ENCODE data around the gene WWP2.

WWP2 gene

DNA sequence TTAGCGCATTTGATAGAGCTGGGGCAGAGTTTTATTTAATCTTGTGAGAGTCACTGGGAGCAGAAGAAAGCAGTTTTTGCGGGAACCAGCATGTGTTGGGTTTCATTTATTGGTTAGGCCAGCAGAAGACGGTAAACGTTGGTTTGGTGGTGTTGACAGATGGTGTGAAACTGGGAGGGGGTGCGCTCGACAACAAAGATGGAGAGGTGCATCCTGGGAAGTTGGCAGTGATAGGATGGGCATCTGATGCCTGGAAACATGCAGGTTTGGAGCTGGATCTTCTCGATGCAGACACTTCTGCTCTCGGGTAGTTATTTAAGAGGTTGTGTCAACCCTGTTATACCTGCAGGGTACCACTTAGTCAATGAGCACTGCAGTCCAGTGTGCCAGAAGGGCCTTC is 164.1 kb downstream of the WWP2 start:
- Mint-ChIP-seq H3K27ac (no peak overlapping the region), H3K4me3 (no peak overlapping the region), H3K27me3 (no peaks in the 10 kb centered on the region)

DNA sequence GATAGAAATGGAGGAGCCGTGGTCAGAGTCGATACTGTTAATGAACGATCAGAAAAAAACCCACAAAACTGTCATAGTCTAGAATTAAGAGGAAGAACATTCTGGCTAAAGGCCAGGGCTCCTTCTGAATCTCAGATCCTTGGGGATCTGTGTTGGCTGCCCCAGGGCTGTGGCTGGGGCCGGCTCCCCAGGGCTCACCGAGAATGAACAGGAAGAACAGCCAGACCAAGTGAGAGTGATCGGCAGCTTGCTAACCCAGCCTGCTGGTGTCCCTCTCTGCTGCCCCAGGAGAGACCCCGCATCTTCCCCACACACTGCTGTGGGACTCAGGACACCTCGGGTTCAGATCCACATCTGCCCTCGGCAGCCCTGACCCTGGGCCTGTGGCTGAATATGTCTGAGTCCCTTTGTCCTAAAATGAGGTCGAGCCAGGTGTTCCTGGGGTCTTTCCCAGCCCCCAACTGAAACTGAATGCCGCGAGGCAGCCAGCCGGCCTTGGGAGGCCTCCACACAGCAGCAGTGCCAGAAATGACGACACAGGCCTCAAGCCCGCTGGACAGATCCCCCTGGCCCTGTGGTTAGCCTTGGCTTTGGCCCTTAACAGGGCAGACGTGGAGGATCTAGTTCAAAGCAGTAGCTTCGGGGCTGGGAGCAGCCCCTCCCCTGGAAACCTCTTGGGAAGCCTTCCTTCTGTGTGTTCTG is 165.1 kb downstream of the WWP2 start:
- no peak overlapping the region for H3K4me3 Mint-ChIP-seq
- H3K27me3 Mint-ChIP-seq = no peaks in the 10 kb centered on the region
- peak overlapping the region; percentile 51 for H3K27ac Mint-ChIP-seq
- peaks cover 2% of the 10 kb centered on the region for H3K36me3 Mint-ChIP-seq
- H3K9me3 Mint-ChIP-seq = no peaks in the 10 kb centered on the region
- H3K4me1 Mint-ChIP-seq = no peaks in the 10 kb centered on the region

More for the DNA sequence above, 164.1 kb downstream of the WWP2 start:
- Mint-ChIP-seq H3K36me3 (peaks cover 4% of the 10 kb centered on the region), H3K4me1 (no peaks in the 10 kb centered on the region), H3K9me3 (no peaks in the 10 kb centered on the region)

GRCh38 chr16:69928856-69929400 is 166.8 kb downstream of the WWP2 start:
- Mint-ChIP-seq H3K27ac (peak overlapping the region; percentile 30), H3K27me3 (no peaks in the 10 kb centered on the region), H3K4me1 (no peaks in the 10 kb centered on the region), H3K9me3 (no peaks in the 10 kb centered on the region), H3K36me3 (peaks cover 5% of the 10 kb centered on the region), H3K4me3 (no peak overlapping the region)

GRCh38 chr16:69929480-69929879 is 167.3 kb downstream of the WWP2 start:
- Mint-ChIP-seq H3K27ac (no peak overlapping the region), H3K36me3 (peaks cover 5% of the 10 kb centered on the region)

DNA sequence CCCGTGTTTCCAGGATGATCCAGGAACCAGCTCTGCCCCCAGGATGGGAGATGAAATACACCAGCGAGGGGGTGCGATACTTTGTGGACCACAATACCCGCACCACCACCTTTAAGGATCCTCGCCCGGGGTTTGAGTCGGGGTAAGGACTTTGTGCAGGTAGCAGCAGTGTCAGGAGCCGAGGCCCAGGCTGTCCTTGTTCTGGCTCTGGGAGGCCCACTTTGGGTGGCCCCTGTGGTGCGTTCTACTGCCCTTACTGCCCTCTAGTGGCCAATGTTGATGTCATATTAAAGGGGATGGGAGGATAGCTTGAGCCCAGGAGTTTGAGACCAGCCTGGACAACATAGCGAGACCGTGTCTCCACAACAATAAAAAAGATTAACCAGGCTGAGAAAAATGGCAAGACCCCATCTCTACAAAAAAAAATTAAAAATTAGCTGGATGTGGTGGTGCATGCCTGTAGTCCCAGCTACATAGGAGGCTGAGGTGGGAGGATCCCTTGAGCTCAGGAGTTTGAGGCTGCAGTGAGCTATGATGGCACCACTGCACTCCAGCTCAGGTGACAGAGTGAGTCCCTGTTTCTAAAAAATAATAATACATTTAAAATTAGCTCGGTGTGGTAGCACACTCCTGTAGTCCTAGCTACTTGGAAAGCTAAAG is 168.1 kb downstream of the WWP2 start:
- H3K36me3 Mint-ChIP-seq = peaks cover 5% of the 10 kb centered on the region
- no peaks in the 10 kb centered on the region for H3K4me1 Mint-ChIP-seq
- H3K27me3 Mint-ChIP-seq = no peaks in the 10 kb centered on the region
- no peak overlapping the region for H3K4me3 Mint-ChIP-seq
- H3K9me3 Mint-ChIP-seq = no peaks in the 10 kb centered on the region
- no peak overlapping the region for H3K27ac Mint-ChIP-seq

More at GRCh38 chr16:69929480-69929879, 167.3 kb downstream of the WWP2 start:
- H3K9me3 Mint-ChIP-seq = no peaks in the 10 kb centered on the region
- no peaks in the 10 kb centered on the region for H3K4me1 Mint-ChIP-seq
- no peaks in the 10 kb centered on the region for H3K27me3 Mint-ChIP-seq
- H3K4me3 Mint-ChIP-seq = no peak overlapping the region

DNA sequence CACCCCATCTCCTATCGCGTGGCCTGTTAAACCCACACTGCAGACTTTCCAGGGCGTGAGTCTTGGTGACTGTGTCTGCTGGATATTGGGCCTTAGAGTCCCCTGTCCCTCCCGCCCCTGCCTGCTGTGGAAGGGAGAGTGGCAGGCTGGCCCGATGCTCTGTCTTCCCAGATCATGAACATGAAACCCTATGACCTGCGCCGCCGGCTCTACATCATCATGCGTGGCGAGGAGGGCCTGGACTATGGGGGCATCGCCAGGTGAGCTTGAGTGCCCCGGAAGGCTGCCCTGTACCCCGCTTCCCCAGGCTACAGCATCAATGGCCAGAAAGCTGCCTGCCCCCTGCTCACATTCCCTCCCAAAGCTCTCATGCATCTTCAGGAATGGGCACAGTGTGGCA is 169.5 kb downstream of the WWP2 start:
- H3K27me3 Mint-ChIP-seq = no peaks in the 10 kb centered on the region
- no peaks in the 10 kb centered on the region for H3K9me3 Mint-ChIP-seq
- no peak overlapping the region for H3K4me3 Mint-ChIP-seq
- no peak overlapping the region for H3K27ac Mint-ChIP-seq
- peaks cover 4% of the 10 kb centered on the region for H3K36me3 Mint-ChIP-seq
- no peaks in the 10 kb centered on the region for H3K4me1 Mint-ChIP-seq

- H3K9me3 Mint-ChIP-seq = no peaks in the 10 kb centered on the region
- no peak overlapping the region for H3K27ac Mint-ChIP-seq
- peaks cover 4% of the 10 kb centered on the region for H3K36me3 Mint-ChIP-seq
- no peaks in the 10 kb centered on the region for H3K4me1 Mint-ChIP-seq
- H3K27me3 Mint-ChIP-seq = no peaks in the 10 kb centered on the region
- no peak overlapping the region for H3K4me3 Mint-ChIP-seq
Measured at GRCh38 chr16:69932228-69932627, 170.1 kb downstream of the WWP2 start.

- H3K9me3 Mint-ChIP-seq = no peaks in the 10 kb centered on the region
- H3K27ac Mint-ChIP-seq = no peak overlapping the region
- H3K27me3 Mint-ChIP-seq = no peaks in the 10 kb centered on the region
- H3K36me3 Mint-ChIP-seq = peaks cover 4% of the 10 kb centered on the region
- no peaks in the 10 kb centered on the region for H3K4me1 Mint-ChIP-seq
- no peak overlapping the region for H3K4me3 Mint-ChIP-seq
Measured at GRCh38 chr16:69932691-69933392, 170.7 kb downstream of the WWP2 start.

DNA sequence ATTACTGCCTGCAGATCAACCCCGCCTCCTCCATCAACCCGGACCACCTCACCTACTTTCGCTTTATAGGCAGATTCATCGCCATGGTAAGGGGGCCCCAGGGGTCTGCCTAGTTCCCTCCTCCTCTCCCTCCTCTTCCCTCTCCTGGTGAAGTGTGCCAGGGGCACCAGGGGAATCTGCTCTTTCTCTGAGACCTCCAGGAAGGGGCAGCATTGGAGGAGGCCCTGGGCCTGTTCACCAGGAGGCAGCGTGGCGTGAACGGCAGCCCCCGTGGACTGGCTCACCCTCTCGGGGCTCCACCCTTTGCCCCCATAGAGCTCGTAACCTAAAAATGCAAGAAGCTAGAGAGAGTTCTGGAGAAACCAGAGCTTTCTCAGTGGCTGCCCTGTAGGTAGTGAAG is 171.9 kb downstream of the WWP2 start:
- Mint-ChIP-seq H3K36me3 (peaks cover 4% of the 10 kb centered on the region), H3K4me3 (no peak overlapping the region), H3K9me3 (no peaks in the 10 kb centered on the region), H3K27me3 (no peaks in the 10 kb centered on the region), H3K4me1 (no peaks in the 10 kb centered on the region), H3K27ac (no peak overlapping the region)

GRCh38 chr16:69934751-69935150 is 172.6 kb downstream of the WWP2 start:
- Mint-ChIP-seq H3K4me3 (no peak overlapping the region), H3K27ac (no peak overlapping the region), H3K36me3 (peaks cover 4% of the 10 kb centered on the region), H3K27me3 (no peaks in the 10 kb centered on the region), H3K9me3 (no peaks in the 10 kb centered on the region), H3K4me1 (no peaks in the 10 kb centered on the region)

DNA sequence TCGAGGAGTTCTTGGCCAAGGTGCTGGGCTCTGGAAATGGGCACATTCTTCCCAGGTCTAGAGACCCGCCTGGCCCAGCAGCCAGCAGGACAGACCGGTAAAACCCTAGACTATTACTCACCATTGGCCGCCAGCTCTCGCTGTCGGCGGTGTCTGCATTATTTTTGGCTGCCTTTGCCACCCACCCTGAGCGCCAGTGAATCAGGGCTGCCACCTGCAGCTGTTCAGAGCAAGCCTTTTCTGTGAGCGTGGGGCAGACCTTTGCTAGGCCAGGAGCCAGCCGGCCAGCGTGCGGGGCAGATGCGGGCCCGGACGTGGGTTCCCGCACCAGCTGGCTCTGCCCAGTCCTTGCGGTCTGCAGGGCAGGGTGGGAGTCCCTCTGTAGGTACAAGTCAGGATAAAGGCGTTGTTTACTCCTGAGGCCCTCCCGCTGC is 173.2 kb downstream of the WWP2 start:
- H3K27me3 Mint-ChIP-seq = no peaks in the 10 kb centered on the region
- no peaks in the 10 kb centered on the region for H3K4me1 Mint-ChIP-seq
- H3K27ac Mint-ChIP-seq = no peak overlapping the region
- H3K36me3 Mint-ChIP-seq = peaks cover 4% of the 10 kb centered on the region
- H3K4me3 Mint-ChIP-seq = no peak overlapping the region
- no peaks in the 10 kb centered on the region for H3K9me3 Mint-ChIP-seq

GRCh38 chr16:69935740-69936139 is 173.6 kb downstream of the WWP2 start:
- H3K4me1 Mint-ChIP-seq = no peaks in the 10 kb centered on the region
- H3K4me3 Mint-ChIP-seq = no peak overlapping the region
- H3K27me3 Mint-ChIP-seq = no peaks in the 10 kb centered on the region
- H3K9me3 Mint-ChIP-seq = no peaks in the 10 kb centered on the region
- peaks cover 4% of the 10 kb centered on the region for H3K36me3 Mint-ChIP-seq
- H3K27ac Mint-ChIP-seq = no peak overlapping the region

- Mint-ChIP-seq H3K27me3 (no peaks in the 10 kb centered on the region), H3K9me3 (no peaks in the 10 kb centered on the region), H3K27ac (no peak overlapping the region), H3K36me3 (peaks cover 4% of the 10 kb centered on the region), H3K4me1 (no peaks in the 10 kb centered on the region), H3K4me3 (no peak overlapping the region)
Measured at GRCh38 chr16:69936252-69936651, 174.1 kb downstream of the WWP2 start.

- H3K4me3 Mint-ChIP-seq = no peak overlapping the region
- H3K9me3 Mint-ChIP-seq = no peaks in the 10 kb centered on the region
- no peaks in the 10 kb centered on the region for H3K27me3 Mint-ChIP-seq
- H3K36me3 Mint-ChIP-seq = peaks cover 4% of the 10 kb centered on the region
- no peak overlapping the region for H3K27ac Mint-ChIP-seq
- H3K4me1 Mint-ChIP-seq = no peaks in the 10 kb centered on the region
Measured at GRCh38 chr16:69936751-69937211, 174.6 kb downstream of the WWP2 start.

- Mint-ChIP-seq H3K27ac (no peak overlapping the region), H3K36me3 (peaks cover 4% of the 10 kb centered on the region), H3K27me3 (no peaks in the 10 kb centered on the region), H3K4me3 (no peak overlapping the region), H3K4me1 (no peaks in the 10 kb centered on the region), H3K9me3 (no peaks in the 10 kb centered on the region)
Measured at GRCh38 chr16:69937465-69937951, 175.4 kb downstream of the WWP2 start.

Measured in activated naive CD4-positive, alpha-beta T cell treated with anti-CD3 and anti-CD28 coated beads, Interleukin-2, amount 50 U/mL, for 24 hours (primary cell).